HCT116 (cell line): Measurements from ENCODE around the gene FHIT. TPM values are rescaled to one million over a fixed set of nuclear protein-coding genes. Genes with fewer than 3 reads are reported as not detected.
A peak's percentile ranks its signal among the peaks of the same experiment; 100 is the strongest.

ENCODE experiments used
- ATAC-seq: fragments of 200-7000 bp; cut with Tn5 transposase; 2 replicates; pipeline ENCODE4 v1.9.1; 2020; ENCODE audit warnings: mild to moderate bottlenecking, moderate library complexity
- BruUV-seq: library from RNA; stranded (reverse); fragments of 400-500 nt; replicated peaks from 2 replicates; lab custom pipeline; 2021; lab: Mats Ljungman, UMichigan
- CTCF ChIA-PET: fragments of 300-600 bp; sonication (Branson Sonifier 250); formaldehyde crosslinking; loops from one replicate; lab custom pipeline; 2021; ENCODE audit warnings: antibody characterized with exemption; lab: Charles Lee
- POLR2A ChIA-PET: fragments of 300-600, 350-600 bp; sonication (Branson Sonifier 250); formaldehyde crosslinking; loops from one replicate; lab custom pipeline; 2021; ENCODE audit warnings: antibody characterized with exemption; lab: Charles Lee
- RAD21 ChIA-PET, 2 experiments: fragments of 300-600 bp; sonication (Branson Sonifier 250); formaldehyde crosslinking; loops; one replicate each; lab custom pipeline; 2023; ENCODE audit warnings: low total read pairs in 2 of 2; ENCODE audit not compliant: uncharacterized antibody in 2 of 2, unreplicated experiment in 2 of 2, low non-redundant PET in 1 of 2; lab: Charles Lee
- DNase-seq: peaks from one replicate; pipeline ENCODE4 v3.0.0-alpha.2; 2010; ENCODE audit warnings: low read depth, low spot score
- H2AFZ ChIP-seq: fragments of 200-600 bp; shearing (Covaris generic), sonication (generic); 2 replicates; pipeline ENCODE4 v1.6.1; 2017; ENCODE audit warnings: low read depth, mixed run types, mixed read lengths, antibody characterized with exemption, low read length; ENCODE audit not compliant: poor library complexity, severe bottlenecking
- H3K27ac ChIP-seq: 2 replicates; pipeline ENCODE4 v1.5.1; 2012; ENCODE audit warnings: low read depth, low read length
- H3K27me3 ChIP-seq: fragments of 200-600 bp; sonication (generic); 2 replicates; pipeline ENCODE4 v1.6.1; 2016; ENCODE audit warnings: mixed run types, low read length, mixed read lengths; ENCODE audit not compliant: insufficient read depth
- H3K36me3 ChIP-seq, 2 experiments: fragments of 200-500 bp in 1 of 2; fragments of 200-600 bp in 1 of 2; sonication (Bioruptor generic) in 1 of 2; sonication (generic) in 1 of 2; 2 replicates each; pipeline versions ENCODE4 v1.5.1 to v1.6.1; 2014 to 2016; ENCODE audit warnings: low read length in 2 of 2, inconsistent platforms in 1 of 2, mixed read lengths in 1 of 2, mixed run types in 1 of 2; ENCODE audit not compliant: insufficient read depth in 2 of 2, control insufficient read depth in 1 of 2
- H3K4me1 ChIP-seq, 2 experiments: fragments of 200-600 bp in 1 of 2; sonication (generic) in 1 of 2; 2 replicates each; pipeline versions ENCODE4 v1.5.1 to v1.6.1; 2012 to 2017; ENCODE audit warnings: low read length in 2 of 2, inconsistent platforms in 1 of 2, mild to moderate bottlenecking in 1 of 2, mixed read lengths in 1 of 2, mixed run types in 1 of 2, moderate library complexity in 1 of 2; ENCODE audit not compliant: insufficient read depth in 2 of 2, control insufficient read depth in 1 of 2
- H3K4me2 ChIP-seq: fragments of 200-600 bp; sonication (generic); 2 replicates; pipeline ENCODE4 v1.6.1; 2017; ENCODE audit warnings: mixed run types, low read length, mixed read lengths
- H3K4me3 ChIP-seq, 2 experiments: fragments of 200-600 bp in 1 of 2; sonication (generic) in 1 of 2; replicated peaks in 1 of 2; 2 replicates each; pipeline ENCODE4 v1.5.1; 2011 to 2016; ENCODE audit warnings: low read length in 2 of 2, control low read depth in 1 of 2, low read depth in 1 of 2, mild to moderate bottlenecking in 1 of 2, mixed read lengths in 1 of 2, mixed run types in 1 of 2
- H3K79me2 ChIP-seq: fragments of 200-600 bp; sonication (generic); 2 replicates; pipeline ENCODE4 v1.6.1; 2017; ENCODE audit warnings: mild to moderate bottlenecking, mixed run types, low read length, moderate library complexity, mixed read lengths; ENCODE audit not compliant: insufficient read depth
- H3K9ac ChIP-seq: fragments of 200-600 bp; sonication (generic); 2 replicates; pipeline ENCODE4 v1.6.1; 2016; ENCODE audit warnings: low read length, mixed read lengths
- H3K9me2 ChIP-seq: fragments of 200-600 bp; sonication (generic), shearing (Covaris generic); 2 replicates; pipeline ENCODE4 v1.6.1; 2017; ENCODE audit warnings: mixed run types, mild to moderate bottlenecking, moderate library complexity; ENCODE audit not compliant: insufficient read depth
- H3K9me3 ChIP-seq, 2 experiments: fragments of 200-500 bp in 1 of 2; fragments of 200-600 bp in 1 of 2; sonication (Bioruptor generic) in 1 of 2; sonication (generic) in 1 of 2; 2 replicates each; pipeline ENCODE4 v1.6.1; 2014 to 2017; ENCODE audit warnings: low read length in 2 of 2, mixed read lengths in 2 of 2, inconsistent platforms in 1 of 2, low read depth in 1 of 2, mild to moderate bottlenecking in 1 of 2, mixed run types in 1 of 2, moderate library complexity in 1 of 2; ENCODE audit not compliant: control insufficient read depth in 1 of 2, insufficient read depth in 1 of 2
- H4K20me1 ChIP-seq: fragments of 200-600 bp; sonication (generic), shearing (Covaris generic); 2 replicates; pipeline ENCODE4 v1.6.1; 2017; ENCODE audit warnings: mixed run types, mild to moderate bottlenecking, moderate library complexity; ENCODE audit not compliant: insufficient read depth
- FOSL1 ChIP-seq: IDR thresholded peaks from 2 replicates; pipeline ENCODE4 v1.6.1; 2012; ENCODE audit warnings: low read depth
- POLR2AphosphoS5 ChIP-seq: IDR thresholded peaks from 2 replicates; pipeline ENCODE4 v1.6.1; 2011; ENCODE audit warnings: mild to moderate bottlenecking, low read depth, low read length, moderate library complexity
- REST ChIP-seq: IDR thresholded peaks from 2 replicates; pipeline ENCODE4 v1.6.1; 2012; ENCODE audit warnings: low read depth
- SRF ChIP-seq: IDR thresholded peaks from 2 replicates; pipeline ENCODE4 v1.6.1; 2012; ENCODE audit warnings: low read depth
- intact Hi-C: fragments of 100-400 bp; cut with micrococcal nuclease; formaldehyde crosslinking; loops from 2 replicates; pipeline ENCODE4 v1.10.0; 2022
- total RNA-seq: library from RNA; stranded (reverse); gene quantifications from one replicate; pipeline ENCODE4 v1.2.1, GENCODE V29; 2021; ENCODE audit not compliant: unreplicated experiment

Gene FHIT
- total RNA-seq, 1 experiment from 2014 or later: 20.1 TPM

- Histone ChIP-seq H3K79me2 (no peaks in the 10 kb centered on the region), H4K20me1 (no peaks in the 10 kb centered on the region; the same call in 1 of the 2 replicates), H3K9me2 (no peaks in the 10 kb centered on the region), H2AFZ (no peak overlapping the region), H3K36me3 (no peaks in the 10 kb centered on the region), H3K4me1 (no peaks in the 10 kb centered on the region), H3K27ac (no peak overlapping the region), H3K9me3 (no peaks in the 10 kb centered on the region), H3K4me3 (no peak overlapping the region), H3K9ac (no peak overlapping the region), H3K4me2 (no peak overlapping the region), H3K27me3 (no peaks in the 10 kb centered on the region)
- TF ChIP-seq REST (0 out of 2 replicates have a peak, but pooled peaks have one; percentile 5), FOSL1 (no peak)
- CTCF ChIA-PET: no interaction called here
- ATAC-seq: no peak
- POLR2A ChIA-PET: no interaction called here
- DNase-seq: no peak
- BruUV-seq: no TSS peak
- RAD21 ChIA-PET: no interaction called here
- intact Hi-C loops: no loop called here
Observed at GRCh38 chr3:60435941-60436650, 815.2 kb downstream of the FHIT start.

DNA sequence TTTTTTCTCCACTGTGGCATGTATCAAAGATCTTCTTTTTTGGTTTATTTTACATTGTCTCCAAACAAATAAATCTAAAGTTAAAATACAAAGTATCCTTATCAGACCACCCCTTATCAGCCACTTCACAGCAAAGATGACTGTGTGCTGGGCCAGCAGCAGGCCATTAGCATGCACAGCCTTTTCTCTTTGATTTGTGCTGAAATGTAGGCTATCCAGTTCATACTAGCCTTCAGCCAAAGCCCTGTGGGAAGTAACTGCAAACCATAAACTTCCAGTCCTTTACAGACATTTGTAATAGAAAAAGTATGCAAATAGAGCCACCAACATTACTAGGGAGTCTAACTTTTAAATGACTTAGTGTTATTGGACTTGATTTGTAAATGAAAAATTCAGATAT, 816.3 kb downstream of the FHIT start:
- no peaks in the 10 kb centered on the region for H4K20me1 ChIP-seq
- no peaks in the 10 kb centered on the region for H3K9me2 ChIP-seq
- H3K79me2 ChIP-seq: no peaks in the 10 kb centered on the region
- ATAC-seq (no peak), DNase-seq (no peak)
- no peak overlapping the region for H3K27ac ChIP-seq
- intact Hi-C loops: no loop called here
- H3K9me3 ChIP-seq: no peaks in the 10 kb centered on the region
- CTCF ChIA-PET: no interaction called here
- H2AFZ ChIP-seq: no peak overlapping the region
- H3K36me3 ChIP-seq: no peaks in the 10 kb centered on the region
- no peak overlapping the region for H3K4me2 ChIP-seq
- BruUV-seq: no TSS peak
- no peaks in the 10 kb centered on the region for H3K27me3 ChIP-seq
- TF ChIP-seq REST (no peak), POLR2AphosphoS5 (no peak), SRF (no peak)
- H3K4me3 ChIP-seq: no peak overlapping the region
- no peaks in the 10 kb centered on the region for H3K4me1 ChIP-seq
- POLR2A ChIA-PET: no interaction called here
- RAD21 ChIA-PET: no interaction called here
- no peak overlapping the region for H3K9ac ChIP-seq
